ENCODE results near the gene CDH13.

Gene CDH13

GRCh38 chr16:83315271-83315670, 688.5 kb downstream of the CDH13 start:
- Histone ChIP-seq H3K36me3 (ENCODE audit: control insufficient read depth, insufficient read depth, low read length) (no peaks in the 10 kb centered on the region), H3K9me3 (ENCODE audit: control insufficient read depth, insufficient read depth, low read length) (no peaks in the 10 kb centered on the region), H3K27me3 (ENCODE audit: control insufficient read depth, insufficient read depth, low read length) (no peaks in the 10 kb centered on the region), H3K27ac (ENCODE audit: low read length) (no peak overlapping the region), H3K4me3 (ENCODE audit: low read length) (no peak overlapping the region), H3K4me1 (ENCODE audit: control insufficient read depth, insufficient read depth, low read length) (no peaks in the 10 kb centered on the region)
- no CpG with 5 or more reads among the region's 2 CpGs for WGBS (ENCODE audit: insufficient coverage, insufficient read length)
- no peak for DNase-seq (ENCODE audit: low read depth, low spot score)

GRCh38 chr16:83316458-83316857, 689.7 kb downstream of the CDH13 start:
- H3K27me3 ChIP-seq (ENCODE audit: control insufficient read depth, insufficient read depth, low read length) = no peaks in the 10 kb centered on the region
- no CpG with 5 or more reads among the region's 3 CpGs for WGBS (ENCODE audit: insufficient coverage, insufficient read length)

GRCh38 chr16:83318390-83318789, 691.6 kb downstream of the CDH13 start:
- no peaks in the 10 kb centered on the region for H3K36me3 ChIP-seq (ENCODE audit: control insufficient read depth, insufficient read depth, low read length)
- no CpG with 5 or more reads among the region's 7 CpGs for WGBS (ENCODE audit: insufficient coverage, insufficient read length)
- H3K27me3 ChIP-seq (ENCODE audit: control insufficient read depth, insufficient read depth, low read length) = no peaks in the 10 kb centered on the region
- no peaks in the 10 kb centered on the region for H3K4me1 ChIP-seq (ENCODE audit: control insufficient read depth, insufficient read depth, low read length)
- no peaks in the 10 kb centered on the region for H3K9me3 ChIP-seq (ENCODE audit: control insufficient read depth, insufficient read depth, low read length)
- H3K4me3 ChIP-seq (ENCODE audit: low read length) = no peak overlapping the region
- H3K27ac ChIP-seq (ENCODE audit: low read length) = no peak overlapping the region
- DNase-seq (ENCODE audit: low read depth, low spot score) = no peak

More at GRCh38 chr16:83316458-83316857, 689.7 kb downstream of the CDH13 start:
- no peaks in the 10 kb centered on the region for H3K36me3 ChIP-seq (ENCODE audit: control insufficient read depth, insufficient read depth, low read length)
- no peaks in the 10 kb centered on the region for H3K4me1 ChIP-seq (ENCODE audit: control insufficient read depth, insufficient read depth, low read length)
- H3K27ac ChIP-seq (ENCODE audit: low read length) = no peak overlapping the region
- H3K9me3 ChIP-seq (ENCODE audit: control insufficient read depth, insufficient read depth, low read length) = no peaks in the 10 kb centered on the region
- no peak overlapping the region for H3K4me3 ChIP-seq (ENCODE audit: low read length)
- DNase-seq (ENCODE audit: low read depth, low spot score) = no peak

GRCh38 chr16:83328936-83329335, 702.2 kb downstream of the CDH13 start:
- no CpG with 5 or more reads among the region's 3 CpGs for WGBS (ENCODE audit: insufficient coverage, insufficient read length)

GRCh38 chr16:83329441-83329840, 702.7 kb downstream of the CDH13 start:
- Histone ChIP-seq H3K27me3 (ENCODE audit: control insufficient read depth, insufficient read depth, low read length) (no peaks in the 10 kb centered on the region), H3K4me1 (ENCODE audit: control insufficient read depth, insufficient read depth, low read length) (no peaks in the 10 kb centered on the region), H3K27ac (ENCODE audit: low read length) (no peak overlapping the region), H3K9me3 (ENCODE audit: control insufficient read depth, insufficient read depth, low read length) (no peaks in the 10 kb centered on the region), H3K4me3 (ENCODE audit: low read length) (no peak overlapping the region), H3K36me3 (ENCODE audit: control insufficient read depth, insufficient read depth, low read length) (no peaks in the 10 kb centered on the region)
- WGBS (ENCODE audit: insufficient coverage, insufficient read length) = no CpG with 5 or more reads among the region's 7 CpGs
- DNase-seq (ENCODE audit: low read depth, low spot score) = no peak

More at GRCh38 chr16:83328936-83329335, 702.2 kb downstream of the CDH13 start:
- Histone ChIP-seq H3K27ac (ENCODE audit: low read length) (no peak overlapping the region), H3K36me3 (ENCODE audit: control insufficient read depth, insufficient read depth, low read length) (no peaks in the 10 kb centered on the region), H3K4me3 (ENCODE audit: low read length) (no peak overlapping the region), H3K4me1 (ENCODE audit: control insufficient read depth, insufficient read depth, low read length) (no peaks in the 10 kb centered on the region), H3K27me3 (ENCODE audit: control insufficient read depth, insufficient read depth, low read length) (no peaks in the 10 kb centered on the region), H3K9me3 (ENCODE audit: control insufficient read depth, insufficient read depth, low read length) (no peaks in the 10 kb centered on the region)
- no peak for DNase-seq (ENCODE audit: low read depth, low spot score)

- H3K27me3 ChIP-seq (ENCODE audit: control insufficient read depth, insufficient read depth, low read length) = no peaks in the 10 kb centered on the region
- WGBS (ENCODE audit: insufficient coverage, insufficient read length) = no CpG with 5 or more reads among the region's 2 CpGs
- H3K4me3 ChIP-seq (ENCODE audit: low read length) = no peak overlapping the region
- H3K4me1 ChIP-seq (ENCODE audit: control insufficient read depth, insufficient read depth, low read length) = no peaks in the 10 kb centered on the region
- DNase-seq (ENCODE audit: low read depth, low spot score) = no peak
- H3K9me3 ChIP-seq (ENCODE audit: control insufficient read depth, insufficient read depth, low read length) = no peaks in the 10 kb centered on the region
- no peak overlapping the region for H3K27ac ChIP-seq (ENCODE audit: low read length)
- H3K36me3 ChIP-seq (ENCODE audit: control insufficient read depth, insufficient read depth, low read length) = no peaks in the 10 kb centered on the region
Observed at GRCh38 chr16:83330251-83330650, 703.5 kb downstream of the CDH13 start.

GRCh38 chr16:83335076-83335475, 708.3 kb downstream of the CDH13 start:
- Histone ChIP-seq H3K36me3 (ENCODE audit: control insufficient read depth, insufficient read depth, low read length) (no peaks in the 10 kb centered on the region), H3K4me1 (ENCODE audit: control insufficient read depth, insufficient read depth, low read length) (no peaks in the 10 kb centered on the region), H3K9me3 (ENCODE audit: control insufficient read depth, insufficient read depth, low read length) (no peaks in the 10 kb centered on the region), H3K4me3 (ENCODE audit: low read length) (no peak overlapping the region), H3K27me3 (ENCODE audit: control insufficient read depth, insufficient read depth, low read length) (no peaks in the 10 kb centered on the region), H3K27ac (ENCODE audit: low read length) (no peak overlapping the region)
- no CpG with 5 or more reads among the region's 2 CpGs for WGBS (ENCODE audit: insufficient coverage, insufficient read length)
- DNase-seq (ENCODE audit: low read depth, low spot score) = no peak

GRCh38 chr16:83336603-83337002, 709.8 kb downstream of the CDH13 start:
- Histone ChIP-seq H3K9me3 (ENCODE audit: control insufficient read depth, insufficient read depth, low read length) (no peaks in the 10 kb centered on the region), H3K4me3 (ENCODE audit: low read length) (no peak overlapping the region), H3K27ac (ENCODE audit: low read length) (no peak overlapping the region), H3K27me3 (ENCODE audit: control insufficient read depth, insufficient read depth, low read length) (no peaks in the 10 kb centered on the region), H3K4me1 (ENCODE audit: control insufficient read depth, insufficient read depth, low read length) (no peaks in the 10 kb centered on the region), H3K36me3 (ENCODE audit: control insufficient read depth, insufficient read depth, low read length) (no peaks in the 10 kb centered on the region)
- no CpG with 5 or more reads among the region's 3 CpGs for WGBS (ENCODE audit: insufficient coverage, insufficient read length)
- no peak for DNase-seq (ENCODE audit: low read depth, low spot score)

- Histone ChIP-seq H3K36me3 (ENCODE audit: control insufficient read depth, insufficient read depth, low read length) (no peaks in the 10 kb centered on the region), H3K27ac (ENCODE audit: low read length) (no peak overlapping the region), H3K4me1 (ENCODE audit: control insufficient read depth, insufficient read depth, low read length) (no peaks in the 10 kb centered on the region), H3K4me3 (ENCODE audit: low read length) (no peak overlapping the region), H3K27me3 (ENCODE audit: control insufficient read depth, insufficient read depth, low read length) (no peaks in the 10 kb centered on the region), H3K9me3 (ENCODE audit: control insufficient read depth, insufficient read depth, low read length) (no peaks in the 10 kb centered on the region)
- no CpG with 5 or more reads among the region's 3 CpGs for WGBS (ENCODE audit: insufficient coverage, insufficient read length)
- no peak for DNase-seq (ENCODE audit: low read depth, low spot score)
Observed at GRCh38 chr16:83338138-83338537, 711.4 kb downstream of the CDH13 start.

GRCh38 chr16:83338941-83339340, 712.2 kb downstream of the CDH13 start:
- Histone ChIP-seq H3K36me3 (ENCODE audit: control insufficient read depth, insufficient read depth, low read length) (no peaks in the 10 kb centered on the region), H3K27me3 (ENCODE audit: control insufficient read depth, insufficient read depth, low read length) (no peaks in the 10 kb centered on the region), H3K27ac (ENCODE audit: low read length) (no peak overlapping the region), H3K9me3 (ENCODE audit: control insufficient read depth, insufficient read depth, low read length) (no peaks in the 10 kb centered on the region), H3K4me1 (ENCODE audit: control insufficient read depth, insufficient read depth, low read length) (no peaks in the 10 kb centered on the region), H3K4me3 (ENCODE audit: low read length) (no peak overlapping the region)
- no CpG with 5 or more reads among the region's 2 CpGs for WGBS (ENCODE audit: insufficient coverage, insufficient read length)
- DNase-seq (ENCODE audit: low read depth, low spot score) = no peak

GRCh38 chr16:83343935-83344366, 717.2 kb downstream of the CDH13 start:
- no peaks in the 10 kb centered on the region for H3K36me3 ChIP-seq (ENCODE audit: control insufficient read depth, insufficient read depth, low read length)
- WGBS (ENCODE audit: insufficient coverage, insufficient read length) = no CpG with 5 or more reads among the region's 8 CpGs
- H3K27me3 ChIP-seq (ENCODE audit: control insufficient read depth, insufficient read depth, low read length) = no peaks in the 10 kb centered on the region
- H3K27ac ChIP-seq (ENCODE audit: low read length) = no peak overlapping the region
- no peaks in the 10 kb centered on the region for H3K9me3 ChIP-seq (ENCODE audit: control insufficient read depth, insufficient read depth, low read length)
- no peak for DNase-seq (ENCODE audit: low read depth, low spot score)
- H3K4me3 ChIP-seq (ENCODE audit: low read length) = no peak overlapping the region
- H3K4me1 ChIP-seq (ENCODE audit: control insufficient read depth, insufficient read depth, low read length) = no peaks in the 10 kb centered on the region
